Panc1 (cell line): ENCODE results near the gene IL3RA. TPM values are rescaled to one million over a fixed set of nuclear protein-coding genes. Genes with fewer than 3 reads are reported as not detected.

Experiments used
- ATAC-seq: fragments of 200-7000 bp; cut with Tn5 transposase; 2 replicates; pipeline ENCODE4 v1.9.1; 2020; ENCODE audit warnings: mild to moderate bottlenecking, moderate library complexity
- BruUV-seq: library from RNA; stranded (reverse); fragments of 400-500 nt; replicated peaks from 2 replicates; lab custom pipeline; 2021; lab: Mats Ljungman, UMichigan
- CTCF ChIA-PET: fragments of 300-600 bp; sonication (Branson Sonifier 250); formaldehyde crosslinking; loops from one replicate; lab custom pipeline; 2022; ENCODE audit warnings: antibody characterized with exemption; lab: Charles Lee
- POLR2A ChIA-PET: fragments of 300-600 bp; sonication (Branson Sonifier 250); formaldehyde crosslinking; loops from one replicate; lab custom pipeline; 2022; ENCODE audit warnings: antibody characterized with exemption; lab: Charles Lee
- DNase-seq: peaks from one replicate; pipeline ENCODE4 v3.0.0-alpha.2; 2010; ENCODE audit warnings: low read depth, low spot score
- H3K27ac ChIP-seq: 2 replicates; pipeline ENCODE4 v1.5.1; 2011; ENCODE audit warnings: mild to moderate bottlenecking, low read length, inconsistent platforms
- H3K27me3 ChIP-seq: fragments of 200-500 bp; sonication (Bioruptor generic); 2 replicates; pipeline ENCODE4 v1.6.0; 2014; ENCODE audit warnings: low read length, inconsistent platforms; ENCODE audit not compliant: control insufficient read depth, insufficient read depth
- H3K36me3 ChIP-seq: fragments of 200-500 bp; sonication (Bioruptor generic); 2 replicates; pipeline ENCODE4 v1.5.1; 2014; ENCODE audit warnings: inconsistent platforms, mild to moderate bottlenecking, low read length, moderate library complexity; ENCODE audit not compliant: control insufficient read depth, insufficient read depth
- H3K4me1 ChIP-seq: 2 replicates; pipeline ENCODE4 v1.5.1; 2011; ENCODE audit warnings: inconsistent platforms, mild to moderate bottlenecking, low read length, moderate library complexity; ENCODE audit not compliant: control insufficient read depth, insufficient read depth
- H3K4me3 ChIP-seq, 2 experiments: 2 replicates each; pipeline ENCODE4 v1.5.1; 2011 to 2012; ENCODE audit warnings: low read depth in 2 of 2, low read length in 2 of 2, mild to moderate bottlenecking in 2 of 2, inconsistent platforms in 1 of 2, moderate library complexity in 1 of 2
- H3K9me3 ChIP-seq: fragments of 200-500 bp; sonication (Bioruptor generic); 2 replicates; pipeline ENCODE4 v1.5.1; 2014; ENCODE audit warnings: low read depth, mild to moderate bottlenecking, inconsistent platforms, low read length, moderate library complexity; ENCODE audit not compliant: control insufficient read depth, insufficient read depth
- CTCF ChIP-seq: fragments of 450-650 bp; IDR thresholded peaks from 2 replicates; pipeline ENCODE4 v1.5.1; 2017; ENCODE audit warnings: mild to moderate bottlenecking
- POLR2AphosphoS5 ChIP-seq: IDR thresholded peaks from 2 replicates; pipeline ENCODE4 v1.6.1; 2012; ENCODE audit warnings: mild to moderate bottlenecking, low read depth, low read length, moderate library complexity
- SIN3A ChIP-seq: IDR thresholded peaks from 2 replicates; pipeline ENCODE4 v1.6.1; 2012; ENCODE audit warnings: low read depth, mild to moderate bottlenecking, low read length, moderate library complexity, borderline replicate concordance; ENCODE audit not compliant: insufficient read depth
- TCF7L2 ChIP-seq: IDR thresholded peaks from 2 replicates; pipeline ENCODE4 v1.6.1; 2011; ENCODE audit warnings: mild to moderate bottlenecking, low read depth, low read length, inconsistent platforms
- in situ Hi-C: cut with HindIII; loops from 2 replicates; pipeline ENCODE4 v1.10.0; 2016; ENCODE audit warnings: low sequenced_read_pairs, low pct_unique_long_range_greater_than_20kb
- intact Hi-C: fragments of 100-400 bp; cut with micrococcal nuclease; formaldehyde crosslinking; loops from one replicate; pipeline ENCODE4 v1.10.0; 2022; ENCODE audit not compliant: unreplicated experiment
- microRNA-seq: library from miRNA; unstranded; fragments of <30 nt; microRNA quantifications from one replicate; pipeline ENCODE4 v1.1.0, GENCODE V29; 2020; ENCODE audit not compliant: unreplicated experiment
- total RNA-seq: library from RNA; stranded (reverse); gene quantifications from one replicate; pipeline ENCODE4 v1.2.1, GENCODE V29; 2021; ENCODE audit not compliant: unreplicated experiment
- TF ChIP-seq, protein P1 (sequence below), 2 experiments: IDR thresholded peaks; 2 replicates each; pipeline ENCODE4 v1.6.1; 2011 to 2012; ENCODE audit warnings: low read depth in 2 of 2, control low read depth in 1 of 2, low read length in 1 of 2, mild to moderate bottlenecking in 1 of 2, moderate library complexity in 1 of 2; ENCODE audit not compliant: insufficient read depth in 1 of 2

Gene IL3RA
- total RNA-seq, 1 experiment from 2014 or later: 0.28 TPM

DNA sequence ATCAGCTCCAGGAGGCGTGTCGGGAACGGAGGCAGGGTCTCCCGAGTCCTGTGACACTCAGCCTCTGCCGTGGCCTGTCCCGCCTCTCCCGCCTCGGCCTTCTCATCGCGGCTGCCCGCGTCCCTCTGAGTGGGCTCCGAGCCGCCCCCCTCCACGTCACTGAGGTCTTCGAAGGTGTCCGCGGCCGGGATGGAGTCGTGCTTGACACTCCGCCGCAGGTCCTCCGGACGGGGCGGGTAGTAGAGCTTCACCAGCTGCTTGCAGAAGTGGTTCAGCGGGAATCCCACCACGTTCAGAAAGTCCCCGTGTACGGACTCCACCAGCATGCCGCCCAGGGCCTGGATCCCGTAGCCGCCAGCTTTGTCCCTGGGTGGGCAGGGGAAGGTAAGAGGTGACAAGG is 91.2 kb downstream of the IL3RA start:
- no peak for DNase-seq
- no TSS peak for BruUV-seq
- in situ Hi-C loops: no loop called here
- no peaks in the 10 kb centered on the region; the same call in 1 of the 2 replicates for H3K36me3 ChIP-seq
- no peak overlapping the region for H3K27ac ChIP-seq
- no peaks in the 10 kb centered on the region for H3K9me3 ChIP-seq
- no peaks in the 10 kb centered on the region for H3K4me1 ChIP-seq
- no peak overlapping the region for H3K4me3 ChIP-seq
- intact Hi-C loops: no loop called here
- CTCF ChIA-PET: no interaction called here
- TF ChIP-seq CTCF: no peak
- TF ChIP-seq TCF7L2: no peak
- POLR2A ChIA-PET: no interaction called here
- no peak for ATAC-seq
- no peaks in the 10 kb centered on the region for H3K27me3 ChIP-seq

DNA sequence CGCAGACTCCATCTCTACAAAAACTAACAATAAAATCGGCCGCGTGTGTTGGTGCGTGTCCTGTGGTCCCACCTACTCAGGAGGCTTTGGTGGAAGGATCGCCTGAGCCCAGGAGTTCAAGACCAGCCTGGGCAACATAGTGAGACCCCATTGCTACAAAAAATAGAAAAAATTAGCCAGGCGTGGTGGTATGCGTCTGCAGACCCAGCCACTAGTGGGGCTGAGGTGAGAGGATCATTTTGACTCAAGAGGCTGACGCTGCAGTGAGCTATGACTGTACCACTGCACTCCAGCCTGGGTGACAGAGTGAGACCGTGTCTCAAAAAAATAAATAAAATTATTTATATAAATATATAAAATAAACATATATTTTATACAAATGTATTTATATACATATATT is 93.9 kb downstream of the IL3RA start:
- no peaks in the 10 kb centered on the region for H3K4me1 ChIP-seq
- DNase-seq: no peak
- POLR2A ChIA-PET: no interaction called here
- H3K36me3 ChIP-seq: no peaks in the 10 kb centered on the region; the same call in 1 of the 2 replicates
- no TSS peak for BruUV-seq
- H3K4me3 ChIP-seq: no peak overlapping the region
- TF ChIP-seq POLR2AphosphoS5 (no peak), TCF7L2 (no peak), SIN3A (no peak), CTCF (no peak)
- TF ChIP-seq, protein P1, sequence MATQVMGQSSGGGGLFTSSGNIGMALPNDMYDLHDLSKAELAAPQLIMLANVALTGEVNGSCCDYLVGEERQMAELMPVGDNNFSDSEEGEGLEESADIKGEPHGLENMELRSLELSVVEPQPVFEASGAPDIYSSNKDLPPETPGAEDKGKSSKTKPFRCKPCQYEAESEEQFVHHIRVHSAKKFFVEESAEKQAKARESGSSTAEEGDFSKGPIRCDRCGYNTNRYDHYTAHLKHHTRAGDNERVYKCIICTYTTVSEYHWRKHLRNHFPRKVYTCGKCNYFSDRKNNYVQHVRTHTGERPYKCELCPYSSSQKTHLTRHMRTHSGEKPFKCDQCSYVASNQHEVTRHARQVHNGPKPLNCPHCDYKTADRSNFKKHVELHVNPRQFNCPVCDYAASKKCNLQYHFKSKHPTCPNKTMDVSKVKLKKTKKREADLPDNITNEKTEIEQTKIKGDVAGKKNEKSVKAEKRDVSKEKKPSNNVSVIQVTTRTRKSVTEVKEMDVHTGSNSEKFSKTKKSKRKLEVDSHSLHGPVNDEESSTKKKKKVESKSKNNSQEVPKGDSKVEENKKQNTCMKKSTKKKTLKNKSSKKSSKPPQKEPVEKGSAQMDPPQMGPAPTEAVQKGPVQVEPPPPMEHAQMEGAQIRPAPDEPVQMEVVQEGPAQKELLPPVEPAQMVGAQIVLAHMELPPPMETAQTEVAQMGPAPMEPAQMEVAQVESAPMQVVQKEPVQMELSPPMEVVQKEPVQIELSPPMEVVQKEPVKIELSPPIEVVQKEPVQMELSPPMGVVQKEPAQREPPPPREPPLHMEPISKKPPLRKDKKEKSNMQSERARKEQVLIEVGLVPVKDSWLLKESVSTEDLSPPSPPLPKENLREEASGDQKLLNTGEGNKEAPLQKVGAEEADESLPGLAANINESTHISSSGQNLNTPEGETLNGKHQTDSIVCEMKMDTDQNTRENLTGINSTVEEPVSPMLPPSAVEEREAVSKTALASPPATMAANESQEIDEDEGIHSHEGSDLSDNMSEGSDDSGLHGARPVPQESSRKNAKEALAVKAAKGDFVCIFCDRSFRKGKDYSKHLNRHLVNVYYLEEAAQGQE (IDR thresholded peaks at IDR 0.05; ENCODE audit: insufficient read depth in 1 of 2, low read depth in 2 of 2, low read length in 1 of 2): no peak
- intact Hi-C loops: no loop called here
- in situ Hi-C loops: no loop called here
- no peaks in the 10 kb centered on the region for H3K27me3 ChIP-seq
- ATAC-seq: no peak
- CTCF ChIA-PET: no interaction called here
- no peak overlapping the region for H3K27ac ChIP-seq
- H3K9me3 ChIP-seq: no peaks in the 10 kb centered on the region

Small RNA genes within 50 kb of the gene (microRNA-seq; reads per million reads assigned to microRNA genes)
- gene MIR3690: not detected

Other genes starting within 250 kb of the IL3RA start
- gene CRLF2, start 124.1 kb upstream of the IL3RA start, total RNA-seq: 0.67 TPM
- gene CSF2RA, start 68.0 kb upstream of the IL3RA start, total RNA-seq: 0.33 TPM
- 125 TPM for gene SLC25A6, start 55.3 kb downstream of the IL3RA start, total RNA-seq
- 16.5 TPM for gene ASMTL, start 116.1 kb downstream of the IL3RA start, total RNA-seq
- gene P2RY8, start 200.4 kb downstream of the IL3RA start, total RNA-seq: 0.18 TPM